GM12878 (cell line): Measurements from ENCODE around the gene LDHA.

ENCODE experiments used
- EGR1 ChIP-seq, 2 experiments: IDR thresholded peaks; 1 replicate in 1 of 2; 2 replicates in 1 of 2; pipeline ENCODE4 v1.6.1; 2011 to 2012; ENCODE audit warnings: low read depth in 2 of 2, low read length in 2 of 2, borderline replicate concordance in 1 of 2, mild to moderate bottlenecking in 1 of 2, moderate library complexity in 1 of 2
- ESRRA ChIP-seq: IDR thresholded peaks from 2 replicates; pipeline ENCODE4 v1.6.1; 2012; ENCODE audit warnings: mild to moderate bottlenecking, low read length, improper control_type of control experiment
- EZH2 ChIP-seq: IDR thresholded peaks from 2 replicates; pipeline ENCODE4 v1.6.1; 2012; ENCODE audit warnings: low read depth, mild to moderate bottlenecking, control low read depth, inconsistent platforms, low read length, borderline replicate concordance; ENCODE audit not compliant: control insufficient read depth
- JUND ChIP-seq: IDR thresholded peaks from 2 replicates; pipeline ENCODE4 v1.6.1; 2012; ENCODE audit warnings: low read depth, mild to moderate bottlenecking, low read length, improper control_type of control experiment, moderate library complexity
- NFXL1 ChIP-seq: fragments of 450-650 bp; IDR thresholded peaks from 2 replicates; pipeline ENCODE4 v1.6.1; 2017; ENCODE audit warnings: antibody characterized with exemption, mild to moderate bottlenecking, borderline replicate concordance
- NR2C1 ChIP-seq: fragments of 450-650 bp; IDR thresholded peaks from 2 replicates; pipeline ENCODE4 v1.6.1; 2017; ENCODE audit warnings: antibody characterized with exemption, mild to moderate bottlenecking, moderate library complexity
- POLR2A ChIP-seq: IDR thresholded peaks from 2 replicates; pipeline ENCODE4 v1.6.1; 2011; ENCODE audit warnings: low read depth, mild to moderate bottlenecking, low read length
- POLR2AphosphoS2 ChIP-seq: IDR thresholded peaks from 2 replicates; pipeline ENCODE4 v1.6.1; 2011; ENCODE audit warnings: low read depth, mild to moderate bottlenecking, low read length, improper control_type of control experiment, moderate library complexity
- POLR2AphosphoS5 ChIP-seq: IDR thresholded peaks from 2 replicates; pipeline ENCODE4 v1.6.1; 2011; ENCODE audit warnings: mild to moderate bottlenecking, low read length, inconsistent platforms
- TF ChIP-seq, protein P1 (sequence below), 3 experiments: IDR thresholded peaks in 2 of 3; conservative IDR thresholded peaks in 1 of 3; 2 replicates each; pipeline ENCODE4 v1.5.1; 2011; ENCODE audit warnings: low read depth in 3 of 3, low read length in 3 of 3, mild to moderate bottlenecking in 3 of 3, control low read depth in 2 of 3, moderate library complexity in 2 of 3, inconsistent platforms in 1 of 3, mixed read lengths in 1 of 3; ENCODE audit not compliant: control insufficient read depth in 2 of 3, insufficient read depth in 1 of 3; ENCODE audit errors: extremely low read depth in 1 of 3
- TF ChIP-seq, protein P2 (sequence below): IDR thresholded peaks from 2 replicates; pipeline ENCODE4 v1.6.1; 2012; ENCODE audit warnings: low read depth, low read length, improper control_type of control experiment
- TF ChIP-seq, protein P3 (sequence below): fragments of 450-650 bp; IDR thresholded peaks from 2 replicates; pipeline ENCODE4 v1.6.1; 2017; ENCODE audit warnings: borderline replicate concordance
- TF ChIP-seq, protein P4 (sequence below): fragments of 450-650 bp; IDR thresholded peaks from 2 replicates; pipeline ENCODE4 v1.6.1; 2016; ENCODE audit warnings: mild to moderate bottlenecking, moderate library complexity, borderline replicate concordance

DNA sequence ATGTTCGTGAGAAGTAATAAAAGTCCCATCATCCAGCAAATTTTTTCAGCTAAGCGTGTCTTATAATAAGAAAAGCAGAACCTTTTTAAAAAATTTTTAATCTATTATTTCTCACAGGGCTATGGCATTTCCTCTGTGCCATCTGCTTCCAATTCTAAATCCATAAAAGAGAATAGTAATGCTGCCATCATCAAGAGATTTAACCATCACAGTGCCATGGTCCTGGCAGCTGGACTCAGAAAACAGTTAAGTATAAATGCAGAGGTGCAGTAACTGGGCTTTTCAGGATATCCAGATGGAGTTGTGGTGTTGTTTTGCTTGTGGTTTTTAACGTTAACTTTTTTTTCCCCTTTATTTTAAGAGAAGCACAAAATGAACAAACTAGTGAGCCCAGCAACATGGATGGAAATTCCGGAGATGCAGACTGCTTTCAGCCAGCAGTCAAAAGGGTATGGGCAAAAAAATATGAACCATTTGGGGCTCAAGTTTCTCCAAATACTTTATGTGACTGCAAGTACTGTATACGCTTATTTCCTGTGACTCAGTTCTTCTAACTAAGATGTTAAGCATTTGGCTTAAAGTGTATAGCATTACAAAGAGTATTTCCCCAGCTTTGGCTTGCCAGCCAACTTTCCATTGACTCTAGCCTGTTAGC, 46.8 kb upstream of the LDHA start:
- TF ChIP-seq, protein P1, sequence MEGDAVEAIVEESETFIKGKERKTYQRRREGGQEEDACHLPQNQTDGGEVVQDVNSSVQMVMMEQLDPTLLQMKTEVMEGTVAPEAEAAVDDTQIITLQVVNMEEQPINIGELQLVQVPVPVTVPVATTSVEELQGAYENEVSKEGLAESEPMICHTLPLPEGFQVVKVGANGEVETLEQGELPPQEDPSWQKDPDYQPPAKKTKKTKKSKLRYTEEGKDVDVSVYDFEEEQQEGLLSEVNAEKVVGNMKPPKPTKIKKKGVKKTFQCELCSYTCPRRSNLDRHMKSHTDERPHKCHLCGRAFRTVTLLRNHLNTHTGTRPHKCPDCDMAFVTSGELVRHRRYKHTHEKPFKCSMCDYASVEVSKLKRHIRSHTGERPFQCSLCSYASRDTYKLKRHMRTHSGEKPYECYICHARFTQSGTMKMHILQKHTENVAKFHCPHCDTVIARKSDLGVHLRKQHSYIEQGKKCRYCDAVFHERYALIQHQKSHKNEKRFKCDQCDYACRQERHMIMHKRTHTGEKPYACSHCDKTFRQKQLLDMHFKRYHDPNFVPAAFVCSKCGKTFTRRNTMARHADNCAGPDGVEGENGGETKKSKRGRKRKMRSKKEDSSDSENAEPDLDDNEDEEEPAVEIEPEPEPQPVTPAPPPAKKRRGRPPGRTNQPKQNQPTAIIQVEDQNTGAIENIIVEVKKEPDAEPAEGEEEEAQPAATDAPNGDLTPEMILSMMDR (IDR thresholded peaks at IDR 0.05 in 2 of 3, conservative IDR thresholded peaks at IDR 0.05 in 1 of 3; ENCODE audit: control insufficient read depth in 2 of 3, extremely low read depth in 1 of 3, insufficient read depth in 1 of 3, low read depth in 3 of 3, low read length in 3 of 3), result no peak
- no peak for TF ChIP-seq ESRRA
- TF ChIP-seq NFXL1, result no peak
- TF ChIP-seq, protein P2, sequence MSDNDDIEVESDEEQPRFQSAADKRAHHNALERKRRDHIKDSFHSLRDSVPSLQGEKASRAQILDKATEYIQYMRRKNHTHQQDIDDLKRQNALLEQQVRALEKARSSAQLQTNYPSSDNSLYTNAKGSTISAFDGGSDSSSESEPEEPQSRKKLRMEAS, result no peak
- no peak for TF ChIP-seq NR2C1
- no peak for TF ChIP-seq EZH2
- no peak for TF ChIP-seq POLR2AphosphoS5
- no peak for TF ChIP-seq POLR2A
- TF ChIP-seq, protein P3, sequence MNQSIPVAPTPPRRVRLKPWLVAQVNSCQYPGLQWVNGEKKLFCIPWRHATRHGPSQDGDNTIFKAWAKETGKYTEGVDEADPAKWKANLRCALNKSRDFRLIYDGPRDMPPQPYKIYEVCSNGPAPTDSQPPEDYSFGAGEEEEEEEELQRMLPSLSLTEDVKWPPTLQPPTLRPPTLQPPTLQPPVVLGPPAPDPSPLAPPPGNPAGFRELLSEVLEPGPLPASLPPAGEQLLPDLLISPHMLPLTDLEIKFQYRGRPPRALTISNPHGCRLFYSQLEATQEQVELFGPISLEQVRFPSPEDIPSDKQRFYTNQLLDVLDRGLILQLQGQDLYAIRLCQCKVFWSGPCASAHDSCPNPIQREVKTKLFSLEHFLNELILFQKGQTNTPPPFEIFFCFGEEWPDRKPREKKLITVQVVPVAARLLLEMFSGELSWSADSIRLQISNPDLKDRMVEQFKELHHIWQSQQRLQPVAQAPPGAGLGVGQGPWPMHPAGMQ, result no peak
- no peak for TF ChIP-seq EGR1 (IDR thresholded peaks at IDR 0.05; ENCODE audit: borderline replicate concordance in 1 of 2, low read depth in 2 of 2, low read length in 2 of 2)
- no peak for TF ChIP-seq JUND
- TF ChIP-seq, protein P4, sequence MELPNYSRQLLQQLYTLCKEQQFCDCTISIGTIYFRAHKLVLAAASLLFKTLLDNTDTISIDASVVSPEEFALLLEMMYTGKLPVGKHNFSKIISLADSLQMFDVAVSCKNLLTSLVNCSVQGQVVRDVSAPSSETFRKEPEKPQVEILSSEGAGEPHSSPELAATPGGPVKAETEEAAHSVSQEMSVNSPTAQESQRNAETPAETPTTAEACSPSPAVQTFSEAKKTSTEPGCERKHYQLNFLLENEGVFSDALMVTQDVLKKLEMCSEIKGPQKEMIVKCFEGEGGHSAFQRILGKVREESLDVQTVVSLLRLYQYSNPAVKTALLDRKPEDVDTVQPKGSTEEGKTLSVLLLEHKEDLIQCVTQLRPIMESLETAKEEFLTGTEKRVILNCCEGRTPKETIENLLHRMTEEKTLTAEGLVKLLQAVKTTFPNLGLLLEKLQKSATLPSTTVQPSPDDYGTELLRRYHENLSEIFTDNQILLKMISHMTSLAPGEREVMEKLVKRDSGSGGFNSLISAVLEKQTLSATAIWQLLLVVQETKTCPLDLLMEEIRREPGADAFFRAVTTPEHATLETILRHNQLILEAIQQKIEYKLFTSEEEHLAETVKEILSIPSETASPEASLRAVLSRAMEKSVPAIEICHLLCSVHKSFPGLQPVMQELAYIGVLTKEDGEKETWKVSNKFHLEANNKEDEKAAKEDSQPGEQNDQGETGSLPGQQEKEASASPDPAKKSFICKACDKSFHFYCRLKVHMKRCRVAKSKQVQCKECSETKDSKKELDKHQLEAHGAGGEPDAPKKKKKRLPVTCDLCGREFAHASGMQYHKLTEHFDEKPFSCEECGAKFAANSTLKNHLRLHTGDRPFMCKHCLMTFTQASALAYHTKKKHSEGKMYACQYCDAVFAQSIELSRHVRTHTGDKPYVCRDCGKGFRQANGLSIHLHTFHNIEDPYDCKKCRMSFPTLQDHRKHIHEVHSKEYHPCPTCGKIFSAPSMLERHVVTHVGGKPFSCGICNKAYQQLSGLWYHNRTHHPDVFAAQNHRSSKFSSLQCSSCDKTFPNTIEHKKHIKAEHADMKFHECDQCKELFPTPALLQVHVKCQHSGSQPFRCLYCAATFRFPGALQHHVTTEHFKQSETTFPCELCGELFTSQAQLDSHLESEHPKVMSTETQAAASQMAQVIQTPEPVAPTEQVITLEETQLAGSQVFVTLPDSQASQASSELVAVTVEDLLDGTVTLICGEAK, result no peak
- TF ChIP-seq POLR2AphosphoS2, result no peak
